HEK293T (cell line): Measurements from ENCODE around the gene HTRA3.

Experiments
- CTCF ChIA-PET: fragments of 350-600 bp; formaldehyde crosslinking; extraction: SDS; loops from one replicate; lab custom pipeline; 2021; ENCODE audit warnings: antibody characterized with exemption, inconsistent platforms; lab: Yijun Ruan, JAX
- POLR2A ChIA-PET: fragments of 350-600 bp; formaldehyde crosslinking; extraction: SDS; loops from one replicate; lab custom pipeline; 2020; ENCODE audit warnings: antibody characterized with exemption, inconsistent platforms; lab: Yijun Ruan, JAX
- DNase-seq: peaks from one replicate; pipeline ENCODE4 v3.0.0; 2012; ENCODE audit warnings: mixed read lengths; ENCODE audit errors: extremely low spot score
- ARNT ChIP-seq: fragments of 450-650 bp; IDR thresholded peaks from 2 replicates; pipeline ENCODE4 v1.6.1; 2017; ENCODE audit warnings: mild to moderate bottlenecking
- BHLHE40 ChIP-seq: fragments of 450-650 bp; IDR thresholded peaks from 2 replicates; pipeline ENCODE4 v1.6.1; 2016; ENCODE audit warnings: mild to moderate bottlenecking, moderate library complexity, borderline replicate concordance
- CTBP1 ChIP-seq: fragments of 450-650 bp; IDR thresholded peaks from 2 replicates; pipeline ENCODE4 v1.6.1; 2016; ENCODE audit warnings: borderline replicate concordance
- ELF4 ChIP-seq: fragments of 450-650 bp; IDR thresholded peaks from 2 replicates; pipeline ENCODE4 v1.6.1; 2017; ENCODE audit warnings: antibody characterized with exemption
- FOXA1 ChIP-seq: fragments of 450-650 bp; IDR thresholded peaks from 2 replicates; pipeline ENCODE4 v1.6.1; 2016; ENCODE audit warnings: mild to moderate bottlenecking
- FOXK2 ChIP-seq: fragments of 450-650 bp; IDR thresholded peaks from 2 replicates; pipeline ENCODE4 v1.6.1; 2016; ENCODE audit warnings: mild to moderate bottlenecking
- FOXM1 ChIP-seq: fragments of 450-650 bp; IDR thresholded peaks from 2 replicates; pipeline ENCODE4 v1.6.1; 2017; ENCODE audit warnings: mild to moderate bottlenecking, borderline replicate concordance
- HDGF ChIP-seq: fragments of 450-650 bp; IDR thresholded peaks from 2 replicates; pipeline ENCODE4 v1.6.1; 2017; ENCODE audit warnings: antibody characterized with exemption, borderline replicate concordance
- L3MBTL2 ChIP-seq: fragments of 450-650 bp; conservative IDR thresholded peaks from 2 replicates; pipeline ENCODE4 v1.6.1; 2016; ENCODE audit warnings: mild to moderate bottlenecking
- LEF1 ChIP-seq: fragments of 450-650 bp; IDR thresholded peaks from 2 replicates; pipeline ENCODE4 v1.6.1; 2017; ENCODE audit warnings: mild to moderate bottlenecking, borderline replicate concordance
- NFRKB ChIP-seq: fragments of 450-650 bp; IDR thresholded peaks from 2 replicates; pipeline ENCODE4 v1.6.1; 2016; ENCODE audit warnings: mild to moderate bottlenecking, moderate library complexity
- PKNOX1 ChIP-seq: fragments of 450-650 bp; IDR thresholded peaks from 2 replicates; pipeline ENCODE4 v1.6.1; 2016
- SP1 ChIP-seq: fragments of 450-650 bp; IDR thresholded peaks from 2 replicates; pipeline ENCODE4 v1.6.1; 2017
- SUZ12 ChIP-seq: fragments of 450-650 bp; IDR thresholded peaks from 2 replicates; pipeline ENCODE4 v1.6.1; 2016; ENCODE audit warnings: mild to moderate bottlenecking
- ZNF384 ChIP-seq: fragments of 450-650 bp; IDR thresholded peaks from 2 replicates; pipeline ENCODE4 v1.6.1; 2016

Gene HTRA3

DNA sequence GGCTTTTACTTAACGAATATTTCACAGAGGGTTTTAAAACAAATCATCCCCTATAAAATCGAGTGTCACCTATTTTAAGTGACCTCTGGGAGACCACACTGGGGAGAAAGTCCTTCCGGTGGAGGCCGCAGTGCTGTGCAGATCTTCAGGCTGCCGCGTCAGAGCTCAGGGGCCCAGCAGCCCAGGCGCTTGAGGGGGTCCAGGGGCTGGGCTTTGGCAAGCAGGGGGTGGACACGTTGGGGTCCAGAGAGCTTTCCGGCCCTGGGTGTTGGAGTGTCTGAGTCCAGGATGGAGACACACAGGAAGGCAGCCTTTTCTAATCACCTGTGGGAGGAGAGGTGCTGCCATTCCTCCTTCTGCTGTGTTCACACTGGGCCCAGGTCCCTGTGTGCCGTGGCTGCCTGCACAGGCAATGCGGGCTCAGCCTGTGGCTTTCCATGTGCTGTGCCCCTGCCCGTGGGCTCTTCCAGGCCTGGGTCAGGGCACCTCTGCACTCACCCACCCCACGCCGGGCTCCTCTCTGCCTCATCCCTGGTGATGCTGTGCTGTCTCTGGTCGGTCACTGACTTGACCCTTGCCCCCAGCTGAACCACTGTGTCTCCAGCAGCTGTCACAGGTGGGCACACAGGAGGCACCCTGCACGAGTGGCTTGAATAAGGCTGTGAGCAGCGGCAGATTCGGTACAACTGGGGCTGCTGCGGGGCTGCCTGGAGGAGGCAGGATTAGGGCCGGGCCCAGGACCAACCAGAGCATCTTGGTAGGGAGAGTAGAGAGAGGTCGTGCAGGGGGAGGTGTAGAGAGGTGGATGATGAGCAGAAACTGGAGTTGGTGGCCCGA, 10.0 kb downstream of the HTRA3 start:
- TF ChIP-seq SUZ12 (no peak), CTBP1 (no peak), NFRKB (no peak), ZNF384 (no peak), FOXM1 (no peak), LEF1 (no peak), SP1 (no peak), FOXK2 (no peak), ARNT (no peak), FOXA1 (no peak), PKNOX1 (no peak)
- ChIA-PET POLR2A (no interaction called here), CTCF (no interaction called here)
- no peak for DNase-seq

GRCh38 chr4:8280158-8280875, 10.8 kb downstream of the HTRA3 start:
- DNase-seq: no peak
- TF ChIP-seq CTBP1 (no peak), FOXK2 (no peak)
- ChIA-PET POLR2A (no interaction called here), CTCF (no interaction called here)

GRCh38 chr4:8280876-8281440, 11.4 kb downstream of the HTRA3 start:
- CTCF ChIA-PET: no interaction called here
- POLR2A ChIA-PET: no interaction called here
- TF ChIP-seq FOXM1 (no peak), LEF1 (no peak), ARNT (no peak), ELF4 (no peak), BHLHE40 (no peak), HDGF (no peak), PKNOX1 (no peak), L3MBTL2 (no peak), SP1 (no peak), SUZ12 (no peak), FOXK2 (no peak), CTBP1 (no peak), ZNF384 (no peak), NFRKB (no peak)
- no peak for DNase-seq

- POLR2A ChIA-PET: no interaction called here
- no peak for DNase-seq
- TF ChIP-seq L3MBTL2: no peak
- CTCF ChIA-PET: no interaction called here
Observed at GRCh38 chr4:8281519-8282133, 12.1 kb downstream of the HTRA3 start.

DNA sequence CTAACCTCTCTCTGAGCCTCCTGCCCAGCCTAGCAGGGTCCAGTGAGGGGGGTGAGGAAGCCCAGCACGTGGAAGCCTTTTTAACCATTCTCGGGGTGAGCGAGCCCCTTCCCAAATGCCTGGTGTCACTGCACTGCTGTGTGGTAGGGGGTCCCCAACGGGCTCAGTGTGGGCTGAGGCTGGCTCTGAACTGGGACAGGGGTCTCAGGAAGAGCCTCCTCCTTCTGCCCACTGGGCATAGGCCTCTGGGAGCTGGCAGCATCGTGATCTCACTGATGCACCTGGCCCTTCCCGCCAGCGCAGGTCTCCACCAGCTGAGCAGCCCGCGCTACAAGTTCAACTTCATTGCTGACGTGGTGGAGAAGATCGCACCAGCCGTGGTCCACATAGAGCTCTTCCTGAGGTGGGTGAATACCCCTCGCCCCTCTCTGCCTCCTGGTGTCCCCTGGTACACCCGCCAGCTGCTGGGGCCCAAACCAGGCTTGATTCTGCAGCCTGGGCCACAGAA, 12.6 kb downstream of the HTRA3 start:
- ChIA-PET CTCF (no interaction called here), POLR2A (no interaction called here)
- TF ChIP-seq SUZ12: no peak
- DNase-seq: no peak

GRCh38 chr4:8282742-8283141, 13.2 kb downstream of the HTRA3 start:
- ChIA-PET POLR2A (no interaction called here), CTCF (no interaction called here)
- no peak for DNase-seq

DNA sequence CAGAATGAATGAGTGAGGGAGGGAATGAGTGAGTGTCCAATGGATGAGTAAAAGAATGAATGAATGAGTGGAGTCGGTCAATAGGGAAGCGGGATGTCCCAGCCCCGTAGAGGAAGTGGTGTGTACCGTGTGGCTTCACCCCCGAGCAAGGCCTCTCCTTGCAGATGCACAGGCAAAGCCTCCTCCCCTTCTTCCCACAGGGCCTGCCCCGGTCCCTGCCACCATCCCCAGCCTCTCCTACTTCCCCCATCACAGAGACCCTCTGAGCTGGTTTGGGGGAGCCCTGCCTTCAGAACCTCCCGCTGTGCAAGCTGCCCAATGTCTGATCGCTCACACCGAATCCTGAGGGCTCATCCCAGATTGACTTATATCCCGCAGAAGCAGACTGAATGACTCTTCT, 13.6 kb downstream of the HTRA3 start:
- DNase-seq: no peak
- POLR2A ChIA-PET: no interaction called here
- CTCF ChIA-PET: no interaction called here
- TF ChIP-seq SUZ12: no peak
- TF ChIP-seq PKNOX1: no peak
- no peak for TF ChIP-seq FOXM1
- no peak for TF ChIP-seq ELF4
- TF ChIP-seq BHLHE40: no peak

More at GRCh38 chr4:8282742-8283141, 13.2 kb downstream of the HTRA3 start:
- TF ChIP-seq LEF1 (no peak), FOXM1 (no peak), L3MBTL2 (no peak), FOXK2 (no peak), ZNF384 (no peak), ARNT (no peak), FOXA1 (no peak)
